Trophoblast cell (in vitro differentiated cells and primary cell): ENCODE measurements around the gene UPF2.
A peak's percentile ranks its signal among the peaks of the same experiment; 100 is the strongest.

Experiments used
- DNase-seq, 2 donors: peaks; one replicate each; pipeline ENCODE4 v3.0.0-alpha.2; 2016
- H2AFZ ChIP-seq: 2 replicates; pipeline ENCODE4 v1.6.1; 2013; ENCODE audit warnings: low read length, moderate library complexity, mild to moderate bottlenecking; ENCODE audit not compliant: insufficient read depth, poor library complexity
- H2AK5ac ChIP-seq: 2 replicates; pipeline ENCODE4 v1.6.1; 2013; ENCODE audit warnings: mild to moderate bottlenecking, low read length
- H2BK120ac ChIP-seq: 2 replicates; pipeline ENCODE4 v1.6.1; 2013; ENCODE audit warnings: low read length, mild to moderate bottlenecking, moderate library complexity; ENCODE audit not compliant: insufficient read depth, poor library complexity
- H2BK12ac ChIP-seq: 2 replicates; pipeline ENCODE4 v1.6.1; 2013; ENCODE audit warnings: mild to moderate bottlenecking, low read length, moderate library complexity
- H2BK5ac ChIP-seq: 2 replicates; pipeline ENCODE4 v1.6.1; 2013; ENCODE audit warnings: low read length, low read depth, moderate library complexity, mild to moderate bottlenecking; ENCODE audit not compliant: poor library complexity
- H3K14ac ChIP-seq: 2 replicates; pipeline ENCODE4 v1.6.1; 2013; ENCODE audit warnings: mild to moderate bottlenecking, low read length
- H3K18ac ChIP-seq: 2 replicates; pipeline ENCODE4 v1.6.1; 2013; ENCODE audit warnings: mild to moderate bottlenecking, low read length
- H3K23ac ChIP-seq: 2 replicates; pipeline ENCODE4 v1.6.1; 2013; ENCODE audit warnings: low read length
- H3K27ac ChIP-seq: 2 replicates; pipeline ENCODE4 v1.5.1; 2013; ENCODE audit warnings: low read depth, mild to moderate bottlenecking, inconsistent platforms, low read length, moderate library complexity
- H3K27me3 ChIP-seq: 2 replicates; pipeline ENCODE4 v1.6.1; 2013; ENCODE audit warnings: inconsistent platforms, mild to moderate bottlenecking, low read length, moderate library complexity; ENCODE audit not compliant: insufficient read depth
- H3K36me3 ChIP-seq, 2 experiments: 1 replicate in 1 of 2; 2 replicates in 1 of 2; pipeline ENCODE4 v1.6.1; 2013; ENCODE audit warnings: low read length in 2 of 2, mild to moderate bottlenecking in 2 of 2, moderate library complexity in 1 of 2; ENCODE audit not compliant: insufficient read depth in 2 of 2, control insufficient read depth in 1 of 2
- H3K4ac ChIP-seq: 2 replicates; pipeline ENCODE4 v1.6.1; 2013; ENCODE audit warnings: low read depth, mild to moderate bottlenecking, low read length, moderate library complexity
- H3K4me1 ChIP-seq, 2 experiments: 1 replicate in 1 of 2; 2 replicates in 1 of 2; pipeline ENCODE4 v1.6.1; 2013; ENCODE audit warnings: low read length in 2 of 2, mild to moderate bottlenecking in 2 of 2, moderate library complexity in 1 of 2; ENCODE audit not compliant: insufficient read depth in 2 of 2, control insufficient read depth in 1 of 2
- H3K4me2 ChIP-seq: 2 replicates; pipeline ENCODE4 v1.6.1; 2013; ENCODE audit warnings: inconsistent platforms, mild to moderate bottlenecking, low read length, moderate library complexity
- H3K4me3 ChIP-seq: 2 replicates; pipeline ENCODE4 v1.5.1; 2013; ENCODE audit warnings: mild to moderate bottlenecking, low read depth, low read length, inconsistent platforms
- H3K79me1 ChIP-seq: one replicate; pipeline ENCODE4 v1.6.1; 2013; ENCODE audit warnings: low read length
- H3K79me2 ChIP-seq: 2 replicates; pipeline ENCODE4 v1.6.1; 2013; ENCODE audit warnings: low read length, mild to moderate bottlenecking; ENCODE audit not compliant: control insufficient read depth, insufficient read depth, poor library complexity
- H3K9ac ChIP-seq: 2 replicates; pipeline ENCODE4 v1.6.1; 2013; ENCODE audit warnings: mild to moderate bottlenecking, low read length
- H3K9me3 ChIP-seq: 2 replicates; pipeline ENCODE4 v1.6.1; 2013; ENCODE audit warnings: low read depth, mild to moderate bottlenecking, control low read depth, inconsistent platforms, low read length; ENCODE audit not compliant: insufficient read depth
- H4K12ac ChIP-seq: 2 replicates; pipeline ENCODE4 v1.6.1; 2013; ENCODE audit warnings: low read depth, mild to moderate bottlenecking, low read length, moderate library complexity
- H4K8ac ChIP-seq: 2 replicates; pipeline ENCODE4 v1.6.1; 2013; ENCODE audit warnings: low read depth, mild to moderate bottlenecking, low read length, moderate library complexity
- H4K91ac ChIP-seq: one replicate; pipeline ENCODE4 v1.6.1; 2013; ENCODE audit warnings: low read depth, mild to moderate bottlenecking, low read length, moderate library complexity
- WGBS: extraction: QIAGEN DNeasy Blood & Tissue Kit; methylation state at CpG from one replicate; pipeline ENCODE4 v1.1.7; 2013; ENCODE audit warnings: missing lambda C conversion rate; ENCODE audit not compliant: insufficient read length, insufficient coverage; ENCODE audit errors: extremely low coverage; 5-methylcytosine and 5-hydroxymethylcytosine counted together

Gene UPF2

DNA sequence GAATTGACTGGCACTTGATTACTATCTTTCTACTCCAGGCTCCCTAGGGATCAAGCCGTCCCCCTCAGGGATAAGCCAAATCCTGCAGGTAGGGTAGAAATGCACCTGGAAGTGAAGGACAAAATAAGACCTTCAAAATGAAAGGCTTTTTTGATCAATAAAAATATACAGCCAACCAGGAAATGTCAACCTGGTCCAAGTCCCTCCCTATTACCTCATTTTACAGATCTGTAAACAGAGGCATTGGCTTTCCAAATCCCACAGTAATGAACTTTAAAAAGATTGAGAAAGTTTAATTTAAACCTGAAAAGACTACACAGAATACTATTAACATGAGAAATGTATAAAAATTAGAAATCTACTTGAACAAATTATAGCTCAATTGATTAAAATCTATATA lies 53.7 kb downstream of the UPF2 start:
- no peak overlapping the region for H4K8ac ChIP-seq
- H3K9ac ChIP-seq, result no peak overlapping the region
- no peak overlapping the region for H2BK5ac ChIP-seq
- H3K4me3 ChIP-seq, result no peak overlapping the region
- no peak overlapping the region for H3K23ac ChIP-seq
- H3K27me3 ChIP-seq, result no peaks in the 10 kb centered on the region
- no peaks in the 10 kb centered on the region for H3K9me3 ChIP-seq
- no peak overlapping the region for H2AK5ac ChIP-seq
- H3K4me2 ChIP-seq, result no peak overlapping the region
- no peak overlapping the region for H3K18ac ChIP-seq
- no CpG with 5 or more reads among the region's 1 CpG for WGBS
- H3K79me2 ChIP-seq, result no peaks in the 10 kb centered on the region
- H3K4ac ChIP-seq, result no peak overlapping the region
- no peak overlapping the region for H2BK120ac ChIP-seq
- H3K27ac ChIP-seq, result no peak overlapping the region
- H3K14ac ChIP-seq, result no peak overlapping the region
- no peak overlapping the region for H2BK12ac ChIP-seq
- no peaks in the 10 kb centered on the region for H3K4me1 ChIP-seq
- H4K91ac ChIP-seq, result no peak overlapping the region
- H3K36me3 ChIP-seq, result peaks cover 7 to 17% of the 10 kb centered on the region in 2 experiments
- H3K79me1 ChIP-seq, result no peaks in the 10 kb centered on the region
- no peak overlapping the region for H2AFZ ChIP-seq
- no peak for DNase-seq
- no peak overlapping the region for H4K12ac ChIP-seq

DNA sequence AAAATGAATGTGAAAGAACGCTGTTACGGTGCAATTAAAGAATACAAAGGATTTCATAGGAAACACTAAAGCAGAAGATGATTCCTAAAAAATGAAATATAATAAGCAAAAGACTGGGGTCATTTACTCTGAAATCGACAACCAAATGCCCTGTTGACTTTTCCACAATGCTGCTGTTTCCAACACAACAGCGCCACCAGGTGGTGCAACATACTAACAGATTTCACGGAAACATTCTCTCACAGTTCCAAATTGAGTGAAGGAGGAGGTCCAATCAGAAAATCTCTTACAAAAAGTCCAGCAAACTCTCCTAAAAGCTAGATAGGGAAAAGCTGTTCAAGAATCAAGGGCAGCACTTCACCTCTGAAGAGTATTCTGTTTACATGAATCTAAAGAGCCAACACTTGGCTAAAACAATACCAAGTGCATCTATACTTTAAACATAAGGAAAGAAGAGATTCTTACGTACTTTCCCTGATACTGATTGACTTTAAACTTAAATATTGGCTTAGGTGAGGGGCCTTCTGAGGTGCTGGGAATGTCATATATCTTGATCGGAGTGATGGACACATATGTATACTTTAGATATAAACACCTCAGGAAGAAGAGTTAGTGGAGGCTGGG lies 55.9 kb downstream of the UPF2 start:
- H4K8ac ChIP-seq, result no peak overlapping the region
- H4K91ac ChIP-seq, result no peak overlapping the region
- H3K79me2 ChIP-seq, result no peaks in the 10 kb centered on the region
- no peak overlapping the region for H2AFZ ChIP-seq
- H3K23ac ChIP-seq, result no peak overlapping the region
- no peak overlapping the region for H3K27ac ChIP-seq
- peak; percentile 72 to 91 for DNase-seq
- H2BK120ac ChIP-seq, result no peak overlapping the region
- no peak overlapping the region for H3K9ac ChIP-seq
- H3K79me1 ChIP-seq, result no peaks in the 10 kb centered on the region
- H3K4me2 ChIP-seq, result no peak overlapping the region
- H3K4me3 ChIP-seq, result no peak overlapping the region
- H3K4ac ChIP-seq, result no peak overlapping the region
- H4K12ac ChIP-seq, result no peak overlapping the region
- H2BK12ac ChIP-seq, result no peak overlapping the region
- no CpG with 5 or more reads among the region's 7 CpGs for WGBS
- no peak overlapping the region for H3K14ac ChIP-seq
- no peaks in the 10 kb centered on the region for H3K4me1 ChIP-seq
- H2AK5ac ChIP-seq, result no peak overlapping the region
- H2BK5ac ChIP-seq, result no peak overlapping the region
- no peaks in the 10 kb centered on the region for H3K27me3 ChIP-seq
- H3K18ac ChIP-seq, result no peak overlapping the region
- H3K9me3 ChIP-seq, result no peaks in the 10 kb centered on the region
- peaks cover 9 to 10% of the 10 kb centered on the region in 2 experiments for H3K36me3 ChIP-seq

DNA sequence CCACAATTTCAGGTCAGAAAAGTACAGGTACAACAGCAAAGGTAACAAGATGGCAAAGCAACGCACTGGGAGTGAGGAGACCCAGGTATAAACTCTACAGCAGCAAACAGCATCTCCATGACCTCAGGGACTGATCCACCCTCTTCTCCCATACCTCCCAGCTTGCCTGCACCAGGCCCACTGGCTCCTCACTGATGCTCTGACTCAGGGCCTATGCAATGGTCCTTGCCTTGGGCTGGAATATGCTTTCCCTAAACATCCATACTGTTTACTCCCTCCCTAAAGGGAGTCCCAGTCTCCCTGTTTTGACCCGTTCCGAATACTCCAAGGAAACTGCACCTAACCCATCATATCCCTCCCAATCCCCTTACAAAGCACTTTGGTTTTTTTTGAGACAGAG lies 60.4 kb downstream of the UPF2 start:
- Histone ChIP-seq H3K14ac (no peak overlapping the region), H4K8ac (no peak overlapping the region), H3K23ac (no peak overlapping the region), H3K27me3 (no peaks in the 10 kb centered on the region), H3K27ac (no peak overlapping the region), H2BK12ac (no peak overlapping the region), H3K4me1 (no peaks in the 10 kb centered on the region), H3K9ac (no peak overlapping the region), H4K91ac (no peak overlapping the region), H2AK5ac (no peak overlapping the region), H2BK120ac (no peak overlapping the region), H3K18ac (no peak overlapping the region), H2AFZ (no peak overlapping the region), H2BK5ac (no peak overlapping the region), H3K36me3 (peaks cover 6 to 8% of the 10 kb centered on the region in 2 experiments), H3K4me3 (no peak overlapping the region), H3K79me1 (no peaks in the 10 kb centered on the region), H3K4me2 (no peak overlapping the region), H4K12ac (no peak overlapping the region), H3K79me2 (no peaks in the 10 kb centered on the region), H3K9me3 (no peaks in the 10 kb centered on the region), H3K4ac (no peak overlapping the region)
- no peak for DNase-seq
- no CpG with 5 or more reads among the region's 3 CpGs for WGBS

DNA sequence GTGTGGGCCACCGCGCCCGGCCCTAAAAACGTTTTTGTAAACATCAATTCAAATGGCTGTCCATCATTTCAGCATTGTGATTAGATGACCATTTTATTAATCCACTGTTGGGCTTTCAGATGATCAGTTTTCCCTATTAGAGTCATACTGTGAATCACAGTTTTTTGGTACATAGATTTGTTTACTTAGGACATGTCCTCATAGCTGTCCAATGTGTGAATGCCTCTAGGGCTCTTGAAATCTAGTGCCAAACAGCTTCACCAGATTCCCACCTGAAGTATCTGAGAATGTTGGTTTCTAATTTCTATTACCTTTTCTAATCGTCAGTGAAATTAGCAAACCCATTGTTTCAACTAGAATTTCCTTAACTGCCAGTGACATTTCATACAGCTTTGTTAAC lies 66.8 kb downstream of the UPF2 start:
- Histone ChIP-seq H2AFZ (no peak overlapping the region), H2BK120ac (no peak overlapping the region), H3K79me2 (no peaks in the 10 kb centered on the region), H3K9me3 (no peaks in the 10 kb centered on the region), H4K8ac (no peak overlapping the region), H3K18ac (no peak overlapping the region), H3K36me3 (peaks cover 6 to 7% of the 10 kb centered on the region in 2 experiments), H3K4me1 (no peaks in the 10 kb centered on the region), H4K12ac (no peak overlapping the region), H3K27me3 (no peaks in the 10 kb centered on the region), H3K14ac (no peak overlapping the region), H2BK12ac (no peak overlapping the region), H4K91ac (no peak overlapping the region), H3K23ac (no peak overlapping the region), H3K9ac (no peak overlapping the region), H3K4ac (no peak overlapping the region), H3K4me2 (no peak overlapping the region), H3K4me3 (no peak overlapping the region), H2AK5ac (no peak overlapping the region), H3K79me1 (no peaks in the 10 kb centered on the region), H2BK5ac (no peak overlapping the region), H3K27ac (no peak overlapping the region)
- no CpG with 5 or more reads among the region's 5 CpGs for WGBS
- no peak for DNase-seq
